OCI-LY7 (cell line): ENCODE data around the gene SIAE. TPM values are rescaled to one million over a fixed set of nuclear protein-coding genes. Genes with fewer than 3 reads are reported as not detected.

ENCODE experiments used
- BruUV-seq: library from RNA; stranded (reverse); fragments of 400-500 nt; replicated peaks from 2 replicates; lab custom pipeline; 2021; lab: Mats Ljungman, UMichigan
- CTCF ChIA-PET: fragments of 300-600 bp; sonication (Branson Sonifier 250); formaldehyde crosslinking; loops from one replicate; lab custom pipeline; 2022; ENCODE audit warnings: antibody characterized with exemption; ENCODE audit not compliant: unreplicated experiment; lab: Charles Lee
- POLR2A ChIA-PET: fragments of 300-600 bp; sonication (Branson Sonifier 250); formaldehyde crosslinking; loops from one replicate; lab custom pipeline; 2022; ENCODE audit warnings: antibody characterized with exemption; lab: Charles Lee
- DNase-seq: peaks from one replicate; pipeline ENCODE4 v3.0.0-alpha.2; 2015; ENCODE audit warnings: low spot score
- H2AFZ ChIP-seq: fragments of 200-600 bp; sonication (generic), shearing (Covaris generic); 2 replicates; pipeline ENCODE4 v1.6.1; 2014; ENCODE audit warnings: mild to moderate bottlenecking, antibody characterized with exemption, low read length, moderate library complexity
- H3K27ac ChIP-seq: fragments of 200-600 bp; sonication (generic); 2 replicates; pipeline ENCODE4 v1.5.1; 2014; ENCODE audit warnings: mixed run types, low read depth, mild to moderate bottlenecking, moderate library complexity, low read length, inconsistent platforms; ENCODE audit not compliant: poor library complexity, severe bottlenecking
- H3K36me3 ChIP-seq: fragments of 200-600 bp; sonication (generic); 2 replicates; pipeline ENCODE4 v1.6.1; 2014; ENCODE audit warnings: mild to moderate bottlenecking, antibody characterized with exemption, low read length, moderate library complexity, mixed read lengths; ENCODE audit not compliant: insufficient read depth
- H3K4me1 ChIP-seq: fragments of 200-600 bp; sonication (generic); 2 replicates; pipeline ENCODE4 v1.5.1; 2014; ENCODE audit warnings: mild to moderate bottlenecking, low read length; ENCODE audit not compliant: insufficient read depth, poor library complexity, severe bottlenecking
- H3K4me2 ChIP-seq: fragments of 200-600 bp; sonication (generic); 2 replicates; pipeline ENCODE4 v1.6.1; 2014; ENCODE audit warnings: mild to moderate bottlenecking, low read length
- H3K4me3 ChIP-seq: fragments of 200-600 bp; sonication (generic); 2 replicates; pipeline ENCODE4 v1.5.1; 2014; ENCODE audit warnings: mild to moderate bottlenecking, low read depth, low read length; ENCODE audit not compliant: poor library complexity, severe bottlenecking
- H3K79me2 ChIP-seq: fragments of 200-600 bp; sonication (generic); 2 replicates; pipeline ENCODE4 v1.6.1; 2016; ENCODE audit warnings: low read depth, mild to moderate bottlenecking, low read length, moderate library complexity, mixed read lengths; ENCODE audit not compliant: insufficient read depth
- H3K9me2 ChIP-seq: fragments of 200-600 bp; sonication (generic); 2 replicates; pipeline ENCODE4 v1.6.1; 2016; ENCODE audit warnings: mild to moderate bottlenecking, low read length, mixed read lengths; ENCODE audit not compliant: insufficient read depth
- H3K9me3 ChIP-seq: fragments of 200-600 bp; sonication (generic); 2 replicates; pipeline ENCODE4 v1.6.1; 2014; ENCODE audit warnings: mild to moderate bottlenecking, mixed run types, low read length, mixed read lengths
- H4K20me1 ChIP-seq: fragments of 200-600 bp; sonication (generic); 2 replicates; pipeline ENCODE4 v1.6.1; 2014; ENCODE audit warnings: mild to moderate bottlenecking, antibody characterized with exemption, low read length, moderate library complexity, mixed read lengths; ENCODE audit not compliant: insufficient read depth
- EZH2phosphoT487 ChIP-seq: fragments of 200-600 bp; sonication (generic); IDR thresholded peaks from 2 replicates; pipeline ENCODE4 v1.6.1; 2018; ENCODE audit warnings: low read depth, borderline replicate concordance, mild to moderate bottlenecking, mixed run types, antibody characterized with exemption, low read length, moderate library complexity, mixed read lengths
- intact Hi-C: fragments of 100-400 bp; cut with micrococcal nuclease; formaldehyde crosslinking; loops from one replicate; pipeline ENCODE4 v1.10.0; 2022; ENCODE audit not compliant: unreplicated experiment
- total RNA-seq, 2 experiments: library from RNA; depleted of rRNA in 1 of 2; stranded (reverse); fragments of >200 nt in 1 of 2; shearing (Covaris generic) in 1 of 2; gene quantifications; 2 replicates each; pipeline ENCODE4 v1.2.3, GENCODE V29; 2014 to 2022
- TF ChIP-seq, protein P1 (sequence below): fragments of 200-600 bp; sonication (generic); conservative IDR thresholded peaks from 2 replicates; pipeline ENCODE4 v1.5.1; 2014; ENCODE audit warnings: mild to moderate bottlenecking, antibody characterized with exemption, low read length, moderate library complexity, mixed read lengths

SIAE gene
- total RNA-seq, 2 experiments from 2014 or later, result 2.6 to 8.6 TPM

DNA sequence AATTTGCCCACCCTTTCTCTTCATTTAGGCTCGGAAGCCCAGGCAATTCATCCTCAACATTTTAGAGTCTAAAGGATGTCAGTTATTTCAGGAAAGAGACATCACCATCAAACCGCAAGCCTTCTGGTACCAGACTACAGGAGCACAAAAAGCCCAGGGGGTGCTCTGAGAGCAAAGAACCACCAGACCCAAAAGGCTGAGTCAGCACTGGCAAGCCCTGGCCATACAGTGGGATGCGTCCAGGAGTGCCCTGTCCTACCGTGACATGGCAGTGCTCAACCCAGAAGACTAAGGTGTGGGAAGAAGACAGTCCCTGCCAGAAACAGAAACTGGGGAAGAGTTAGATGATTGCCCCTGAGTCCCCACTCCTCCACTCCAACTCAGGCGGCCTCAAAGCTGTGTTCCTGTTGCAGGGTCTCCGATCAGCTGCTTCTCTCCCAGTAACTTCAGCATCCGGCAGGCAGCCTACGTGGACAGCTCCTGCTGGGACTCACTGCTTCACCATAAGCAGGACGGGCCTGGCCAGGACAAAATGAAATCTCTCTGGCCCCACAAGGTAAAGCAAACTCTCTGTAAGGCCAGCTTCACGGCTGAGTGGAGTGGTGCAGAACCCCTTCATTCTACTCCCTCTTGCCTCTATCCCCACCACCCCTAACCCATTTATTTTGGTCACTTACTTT, 60.8 kb downstream of the SIAE start:
- Histone ChIP-seq H4K20me1 (no peaks in the 10 kb centered on the region), H3K9me2 (no peaks in the 10 kb centered on the region), H3K4me2 (no peak overlapping the region), H3K9me3 (no peaks in the 10 kb centered on the region), H3K4me1 (no peaks in the 10 kb centered on the region), H3K4me3 (no peak overlapping the region), H3K36me3 (no peaks in the 10 kb centered on the region), H2AFZ (no peak overlapping the region), H3K27ac (no peak overlapping the region), H3K79me2 (no peaks in the 10 kb centered on the region)
- CTCF ChIA-PET, result no interaction called here
- intact Hi-C loops, result no loop called here
- DNase-seq, result no peak
- no TSS peak for BruUV-seq
- TF ChIP-seq EZH2phosphoT487, result no peak
- TF ChIP-seq, protein P1, sequence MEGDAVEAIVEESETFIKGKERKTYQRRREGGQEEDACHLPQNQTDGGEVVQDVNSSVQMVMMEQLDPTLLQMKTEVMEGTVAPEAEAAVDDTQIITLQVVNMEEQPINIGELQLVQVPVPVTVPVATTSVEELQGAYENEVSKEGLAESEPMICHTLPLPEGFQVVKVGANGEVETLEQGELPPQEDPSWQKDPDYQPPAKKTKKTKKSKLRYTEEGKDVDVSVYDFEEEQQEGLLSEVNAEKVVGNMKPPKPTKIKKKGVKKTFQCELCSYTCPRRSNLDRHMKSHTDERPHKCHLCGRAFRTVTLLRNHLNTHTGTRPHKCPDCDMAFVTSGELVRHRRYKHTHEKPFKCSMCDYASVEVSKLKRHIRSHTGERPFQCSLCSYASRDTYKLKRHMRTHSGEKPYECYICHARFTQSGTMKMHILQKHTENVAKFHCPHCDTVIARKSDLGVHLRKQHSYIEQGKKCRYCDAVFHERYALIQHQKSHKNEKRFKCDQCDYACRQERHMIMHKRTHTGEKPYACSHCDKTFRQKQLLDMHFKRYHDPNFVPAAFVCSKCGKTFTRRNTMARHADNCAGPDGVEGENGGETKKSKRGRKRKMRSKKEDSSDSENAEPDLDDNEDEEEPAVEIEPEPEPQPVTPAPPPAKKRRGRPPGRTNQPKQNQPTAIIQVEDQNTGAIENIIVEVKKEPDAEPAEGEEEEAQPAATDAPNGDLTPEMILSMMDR, result no peak
- POLR2A ChIA-PET, result interaction anchor here (1.3 kb wide), 1 partner anchor 280 kb away, joined by 3 read pairs; no protein-coding TSS in a partner anchor

DNA sequence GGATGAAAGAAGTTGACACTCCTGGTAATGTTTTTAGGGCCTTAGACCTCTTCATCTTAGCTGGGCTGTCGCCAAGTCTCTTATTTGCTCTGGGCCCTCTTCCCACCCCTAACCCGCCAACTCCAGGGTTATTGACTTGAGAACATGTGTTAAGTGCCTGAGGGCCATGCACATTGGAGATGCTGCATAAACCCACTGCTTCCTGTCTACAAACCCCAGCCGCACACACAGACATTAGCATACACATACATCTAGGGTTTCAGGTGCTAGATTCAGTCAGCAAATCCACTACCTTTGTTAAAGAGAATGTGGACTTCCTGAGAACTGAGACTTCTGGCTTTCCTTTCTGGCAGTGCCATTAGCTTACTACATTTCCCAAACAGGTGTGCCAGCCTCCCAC, 61.5 kb downstream of the SIAE start:
- no peak overlapping the region for H2AFZ ChIP-seq
- no peak for TF ChIP-seq EZH2phosphoT487
- TF ChIP-seq, protein P1, result no peak
- H3K9me2 ChIP-seq, result no peaks in the 10 kb centered on the region
- H3K36me3 ChIP-seq, result no peaks in the 10 kb centered on the region
- H3K4me3 ChIP-seq, result no peak overlapping the region
- no peaks in the 10 kb centered on the region for H3K9me3 ChIP-seq
- DNase-seq, result no peak
- H4K20me1 ChIP-seq, result no peaks in the 10 kb centered on the region
- H3K79me2 ChIP-seq, result no peaks in the 10 kb centered on the region
- CTCF ChIA-PET, result no interaction called here
- POLR2A ChIA-PET, result interaction anchor here (1.3 kb wide), 1 partner anchor 10 kb away, joined by 5 read pairs; the partner anchor contains the start of gene TBRG1
- H3K27ac ChIP-seq, result no peak overlapping the region
- intact Hi-C loops, result no loop called here
- no peaks in the 10 kb centered on the region for H3K4me1 ChIP-seq
- no TSS peak for BruUV-seq
- H3K4me2 ChIP-seq, result no peak overlapping the region

DNA sequence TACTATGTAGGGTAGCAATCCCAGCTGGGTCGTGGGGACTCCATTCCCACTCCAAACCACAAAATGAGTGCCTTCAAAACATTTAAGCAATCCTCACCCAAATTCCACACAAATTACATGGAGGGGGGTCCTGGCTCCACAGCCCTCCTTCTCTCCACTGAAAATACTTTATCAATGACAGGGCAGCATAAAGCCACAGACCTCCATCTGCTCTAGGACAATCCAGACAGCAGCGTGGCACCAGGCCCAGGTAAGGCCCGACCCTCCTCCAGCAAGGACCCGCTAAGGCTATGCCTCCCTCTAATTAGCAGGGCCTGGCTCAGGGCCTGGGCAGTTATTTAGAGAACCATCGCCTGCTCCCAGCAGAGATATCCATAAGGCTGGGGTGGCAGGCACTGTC, 62.5 kb downstream of the SIAE start, which contains the start of gene PANX3:
Gene PANX3 (plus strand): TSS at position 365 of the 400 bp plus-strand sequence. CDS start 129 bp downstream, outside the sequence.
- Histone ChIP-seq H3K36me3 (no peaks in the 10 kb centered on the region), H3K4me3 (no peak within 1 kb of the TSS), H3K9me2 (no peaks in the 10 kb centered on the region), H3K79me2 (no peaks in the 10 kb centered on the region), H4K20me1 (no peaks in the 10 kb centered on the region), H3K27ac (no peak within 1 kb of the TSS), H2AFZ (no peak within 1 kb of the TSS), H3K4me1 (no peaks in the 10 kb centered on the region), H3K4me2 (no peak within 1 kb of the TSS), H3K9me3 (no peaks in the 10 kb centered on the region)
- no peak for DNase-seq
- TF ChIP-seq EZH2phosphoT487, result no peak
- TF ChIP-seq, protein P1, result no peak
- ChIA-PET POLR2A (interaction anchor here (1.3 kb wide), 1 partner anchor 11 kb away, joined by 5 read pairs; the partner anchor contains the start of gene TBRG1), CTCF (interaction anchor here (0.6 kb wide), 1 partner anchor 543 kb away, joined by 5 read pairs; no protein-coding TSS in a partner anchor)
- intact Hi-C loops, result no loop called here
- no TSS peak for BruUV-seq
